ENCODE results near the gene STIM2.

GRCh38 chr4:27005905-27006590 is 145.4 kb downstream of the STIM2 start:
- TF ChIP-seq CTCF (IDR thresholded peaks at IDR 0.05 in 4 of 5, conservative IDR thresholded peaks at IDR 0.05 in 1 of 5) (no peak), POLR2A (IDR thresholded peaks at IDR 0.05) (no peak)

Measured in gastrocnemius medialis (tissue), 4 donors.